Measurements from ENCODE around the gene PNPLA5. TPM values are rescaled to one million over a fixed set of nuclear protein-coding genes. Genes with fewer than 3 reads are reported as not detected.

Gene PNPLA5
- total and polyA plus RNA-seq, 4 donors = not detected

GRCh38 chr22:43843783-43844530 lies 47.9 kb downstream of the PNPLA5 start:
- DNase-seq (ENCODE audit: low spot score) = no peak
- H3K4me3 ChIP-seq (ENCODE audit: low read depth in 1 of 3, low read length in 3 of 3) = no peak overlapping the region
- no peak overlapping the region for H3K27ac ChIP-seq (ENCODE audit: low read depth in 1 of 2, low read length in 2 of 2)
- WGBS = 90% methylated on average over 21 of the region's 21 CpGs
- peaks cover 0 to 9% (median 7%) of the 10 kb centered on the region in 4 donors for H3K4me1 ChIP-seq (ENCODE audit: control insufficient read depth in 4 of 4, insufficient read depth in 4 of 4, low read length in 3 of 4)
- H3K9ac ChIP-seq (ENCODE audit: low read depth in 1 of 2, low read length in 2 of 2) = no peak overlapping the region
- no peaks in the 10 kb centered on the region for H3K36me3 ChIP-seq (ENCODE audit: control insufficient read depth in 4 of 4, insufficient read depth in 3 of 4, low read depth in 1 of 4, low read length in 3 of 4)
- H3K27me3 ChIP-seq (ENCODE audit: control insufficient read depth in 4 of 4, insufficient read depth in 4 of 4, low read length in 3 of 4) = no peaks in the 10 kb centered on the region
- H3K9me3 ChIP-seq (ENCODE audit: control insufficient read depth in 4 of 4, low read length in 3 of 4) = no peaks in the 10 kb centered on the region
- TF ChIP-seq, protein P1, sequence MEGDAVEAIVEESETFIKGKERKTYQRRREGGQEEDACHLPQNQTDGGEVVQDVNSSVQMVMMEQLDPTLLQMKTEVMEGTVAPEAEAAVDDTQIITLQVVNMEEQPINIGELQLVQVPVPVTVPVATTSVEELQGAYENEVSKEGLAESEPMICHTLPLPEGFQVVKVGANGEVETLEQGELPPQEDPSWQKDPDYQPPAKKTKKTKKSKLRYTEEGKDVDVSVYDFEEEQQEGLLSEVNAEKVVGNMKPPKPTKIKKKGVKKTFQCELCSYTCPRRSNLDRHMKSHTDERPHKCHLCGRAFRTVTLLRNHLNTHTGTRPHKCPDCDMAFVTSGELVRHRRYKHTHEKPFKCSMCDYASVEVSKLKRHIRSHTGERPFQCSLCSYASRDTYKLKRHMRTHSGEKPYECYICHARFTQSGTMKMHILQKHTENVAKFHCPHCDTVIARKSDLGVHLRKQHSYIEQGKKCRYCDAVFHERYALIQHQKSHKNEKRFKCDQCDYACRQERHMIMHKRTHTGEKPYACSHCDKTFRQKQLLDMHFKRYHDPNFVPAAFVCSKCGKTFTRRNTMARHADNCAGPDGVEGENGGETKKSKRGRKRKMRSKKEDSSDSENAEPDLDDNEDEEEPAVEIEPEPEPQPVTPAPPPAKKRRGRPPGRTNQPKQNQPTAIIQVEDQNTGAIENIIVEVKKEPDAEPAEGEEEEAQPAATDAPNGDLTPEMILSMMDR (IDR thresholded peaks at IDR 0.05; ENCODE audit: low read depth, low read length, missing input control) = no peak
- TF ChIP-seq TAF1 (conservative IDR thresholded peaks at IDR 0.05) (no peak), HNF4A (conservative IDR thresholded peaks at IDR 0.05) (no peak), ZBTB33 (IDR thresholded peaks at IDR 0.05) (no peak), SP1 (IDR thresholded peaks at IDR 0.05) (no peak), REST (IDR thresholded peaks at IDR 0.05) (no peak), RAD21 (IDR thresholded peaks at IDR 0.05) (no peak), EGR1 (IDR thresholded peaks at IDR 0.05; ENCODE audit: low read depth in 2 of 2) (no peak), HNF4G (IDR thresholded peaks at IDR 0.05) (no peak), NR2F2 (IDR thresholded peaks at IDR 0.05) (no peak)
- TF ChIP-seq, protein P2, sequence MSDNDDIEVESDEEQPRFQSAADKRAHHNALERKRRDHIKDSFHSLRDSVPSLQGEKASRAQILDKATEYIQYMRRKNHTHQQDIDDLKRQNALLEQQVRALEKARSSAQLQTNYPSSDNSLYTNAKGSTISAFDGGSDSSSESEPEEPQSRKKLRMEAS (IDR thresholded peaks at IDR 0.05) = no peak

DNA sequence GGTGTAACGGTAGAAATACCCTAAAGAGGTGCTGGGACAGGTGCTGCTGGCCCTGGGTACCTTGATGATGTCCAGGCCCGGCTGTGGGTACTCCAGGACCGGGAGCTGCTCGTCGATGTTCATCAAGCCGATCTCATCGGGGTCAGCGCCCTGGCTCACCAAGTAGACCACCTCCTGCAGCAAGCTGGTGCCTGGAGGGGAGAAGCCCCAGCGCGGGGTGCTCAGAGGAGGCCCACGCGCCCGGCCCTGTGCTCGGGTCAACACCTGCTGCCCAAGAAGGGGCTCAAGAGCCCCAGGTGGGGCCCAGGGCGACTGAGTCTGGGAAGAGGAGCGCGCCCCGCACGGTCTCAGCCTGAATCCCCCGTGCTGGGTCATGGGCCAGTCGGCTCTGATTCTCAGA lies 50.1 kb downstream of the PNPLA5 start:
- 93% methylated on average over 21 of the region's 21 CpGs for WGBS

More for the DNA sequence above, 50.1 kb downstream of the PNPLA5 start:
- H3K4me3 ChIP-seq (ENCODE audit: low read depth in 1 of 3, low read length in 3 of 3) = no peak overlapping the region
- DNase-seq (ENCODE audit: low spot score) = no peak
- no peak overlapping the region for H3K9ac ChIP-seq (ENCODE audit: low read depth in 1 of 2, low read length in 2 of 2)
- H3K27ac ChIP-seq (ENCODE audit: low read depth in 1 of 2, low read length in 2 of 2) = no peak overlapping the region
- H3K4me1 ChIP-seq (ENCODE audit: control insufficient read depth in 4 of 4, insufficient read depth in 4 of 4, low read length in 3 of 4) = no peaks in the 10 kb centered on the region
- TF ChIP-seq RXRA (IDR thresholded peaks at IDR 0.05) (no peak), ZBTB33 (IDR thresholded peaks at IDR 0.05) (no peak), EGR1 (IDR thresholded peaks at IDR 0.05; ENCODE audit: low read depth in 2 of 2) (no peak), HNF4G (IDR thresholded peaks at IDR 0.05) (no peak), RAD21 (IDR thresholded peaks at IDR 0.05) (no peak)
- TF ChIP-seq, protein P2 (IDR thresholded peaks at IDR 0.05) = no peak
- H3K36me3 ChIP-seq (ENCODE audit: control insufficient read depth in 4 of 4, insufficient read depth in 3 of 4, low read depth in 1 of 4, low read length in 3 of 4) = no peaks in the 10 kb centered on the region
- no peaks in the 10 kb centered on the region for H3K9me3 ChIP-seq (ENCODE audit: control insufficient read depth in 4 of 4, low read length in 3 of 4)
- no peaks in the 10 kb centered on the region for H3K27me3 ChIP-seq (ENCODE audit: control insufficient read depth in 4 of 4, insufficient read depth in 4 of 4, low read length in 3 of 4)

All from liver (tissue), 9 donors.